Measurements from ENCODE around the gene IL4R. TPM values are rescaled to one million over a fixed set of nuclear protein-coding genes. Genes with fewer than 3 reads are reported as not detected.

The IL4R gene
- total RNA-seq, 6 experiments from 2014 or later, result 38.8 to 147 (median 46.9) TPM

DNA sequence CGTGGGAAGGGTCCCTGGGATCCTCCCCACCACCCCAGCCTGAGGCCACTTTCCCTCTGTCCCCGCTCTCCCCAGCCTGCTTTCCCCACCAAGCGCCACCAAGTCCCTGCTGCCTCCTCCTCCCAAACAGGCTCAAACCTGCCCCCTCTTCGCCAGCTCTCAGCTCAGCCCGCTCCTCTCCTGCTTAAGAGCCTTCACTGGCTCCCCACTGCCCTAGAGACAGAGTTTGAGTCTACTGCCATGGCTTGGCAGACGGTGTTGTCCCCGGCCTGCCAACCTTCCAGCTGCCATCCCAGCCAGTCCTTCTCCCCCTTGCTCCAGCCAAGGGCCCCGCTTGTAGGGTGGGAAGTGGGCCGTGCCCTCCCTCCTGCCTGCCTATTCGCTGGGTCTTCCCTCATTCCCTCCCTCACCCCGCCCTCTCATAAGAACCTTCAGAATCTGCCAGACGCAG is 11.1 kb downstream of the IL4R start:
- peak in 1 of 4 donors; percentile 1 for ATAC-seq
- TF ChIP-seq POLR2A (IDR thresholded peaks at IDR 0.05) (no peak), CTCF (IDR thresholded peaks at IDR 0.05) (no peak)

GRCh38 chr16:27325736-27326135 is 12.0 kb downstream of the IL4R start:
- Histone ChIP-seq H3K4me1 (peaks cover 0 to 74% (median 38%) of the 10 kb centered on the region in 4 donors), H3K27me3 (no peaks in the 10 kb centered on the region), H3K27ac (peak overlapping the region in 2 of 3 donors; percentile 79 to 95), H3K4me3 (no peak overlapping the region), H3K9me3 (no peaks in the 10 kb centered on the region), H3K36me3 (peaks cover 0 to 3% (median 0%) of the 10 kb centered on the region in 4 donors)
- DNase-seq (peak in 1 of 3 donors; percentile 18), ATAC-seq (no peak)
- TF ChIP-seq CTCF (IDR thresholded peaks at IDR 0.05), result no peak
- 95% methylated on average over 7 of the region's 8 CpGs for WGBS (ENCODE audit: insufficient coverage, low coverage, low lambda C conversion rate, missing lambda C conversion rate)
- intact Hi-C loops (cut with DNase I), result loop anchor here in 1 of 2 donors (5.0 kb wide), 1 partner anchor 37 kb away; no protein-coding TSS in a partner anchor

More for the DNA sequence above, 11.1 kb downstream of the IL4R start:
- H3K27ac ChIP-seq, result peak overlapping the region in 2 of 3 donors; percentile 67 to 79
- peaks cover 0 to 83% (median 41%) of the 10 kb centered on the region in 4 donors for H3K4me1 ChIP-seq
- no peak overlapping the region for H3K4me3 ChIP-seq
- H3K36me3 ChIP-seq, result peaks cover 0 to 2% (median 0%) of the 10 kb centered on the region in 4 donors
- intact Hi-C loops (cut with DNase I), result loop anchor here in 1 of 2 donors (5.0 kb wide), 1 partner anchor 37 kb away; no protein-coding TSS in a partner anchor
- DNase-seq, result peak in 2 of 3 donors; percentile 23 to 71
- no peaks in the 10 kb centered on the region for H3K27me3 ChIP-seq
- H3K9me3 ChIP-seq, result no peaks in the 10 kb centered on the region
- 69% methylated on average over 11 of the region's 12 CpGs for WGBS (ENCODE audit: insufficient coverage, low coverage, low lambda C conversion rate, missing lambda C conversion rate)

- DNase-seq, result peak in 1 of 3 donors; percentile 11
- TF ChIP-seq POLR2A (IDR thresholded peaks at IDR 0.05) (no peak), CTCF (IDR thresholded peaks at IDR 0.05) (no peak)
Measured at GRCh38 chr16:27326251-27326650, 12.5 kb downstream of the IL4R start.

GRCh38 chr16:27326738-27327585 is 13.2 kb downstream of the IL4R start:
- H3K9me3 ChIP-seq, result no peaks in the 10 kb centered on the region
- TF ChIP-seq CTCF (IDR thresholded peaks at IDR 0.05), result peak in 1 of 4 donors; percentile 6
- TF ChIP-seq POLR2A (IDR thresholded peaks at IDR 0.05), result peak; percentile 49
- 7% methylated on average over 11 of the region's 19 CpGs for WGBS (ENCODE audit: insufficient coverage, low coverage, low lambda C conversion rate, missing lambda C conversion rate)
- intact Hi-C loops (cut with DNase I), result loop anchor here in 1 of 2 donors (5.0 kb wide), 1 partner anchor 35 kb away; no protein-coding TSS in a partner anchor
- ATAC-seq (peak; percentile 47 to 68 (median 62)), DNase-seq (peak; percentile 71 to 82 (median 72))
- H3K27ac ChIP-seq, result peak overlapping the region; percentile 71 to 95 (median 72)
- H3K27me3 ChIP-seq, result no peaks in the 10 kb centered on the region
- H3K4me3 ChIP-seq, result no peak overlapping the region
- H3K4me1 ChIP-seq, result peaks cover 0 to 62% (median 34%) of the 10 kb centered on the region in 4 donors
- H3K36me3 ChIP-seq, result peaks cover 0 to 9% (median 2%) of the 10 kb centered on the region in 4 donors

More at GRCh38 chr16:27326251-27326650, 12.5 kb downstream of the IL4R start:
- peaks cover 0 to 69% (median 38%) of the 10 kb centered on the region in 4 donors for H3K4me1 ChIP-seq
- H3K4me3 ChIP-seq, result no peak overlapping the region
- no peaks in the 10 kb centered on the region for H3K9me3 ChIP-seq
- ATAC-seq, result no peak
- intact Hi-C loops (cut with DNase I), result loop anchor here in 1 of 2 donors (5.0 kb wide), 1 partner anchor 36 kb away; no protein-coding TSS in a partner anchor
- H3K27me3 ChIP-seq, result no peaks in the 10 kb centered on the region
- H3K27ac ChIP-seq, result peak overlapping the region; percentile 71 to 95 (median 72)
- 76% methylated on average over 5 of the region's 6 CpGs for WGBS (ENCODE audit: insufficient coverage, low coverage, low lambda C conversion rate, missing lambda C conversion rate)
- H3K36me3 ChIP-seq, result peaks cover 0 to 3% (median under 1%) of the 10 kb centered on the region in 4 donors

All from right lobe of liver (tissue), 6 donors.